DND-41 (cell line): ENCODE data around the gene RERG.

Experiments used
- CTCF ChIP-seq: IDR thresholded peaks from 2 replicates; pipeline ENCODE4 v1.5.1; 2012; ENCODE audit warnings: borderline replicate concordance, low read length, moderate library complexity, mild to moderate bottlenecking; ENCODE audit not compliant: poor library complexity, severe bottlenecking; ENCODE audit errors: extremely low read depth
- EZH2 ChIP-seq: IDR thresholded peaks from 3 replicates; pipeline ENCODE4 v1.6.1; 2012; ENCODE audit warnings: borderline replicate concordance, low read depth, mild to moderate bottlenecking, moderate library complexity, low read length, inconsistent platforms; ENCODE audit not compliant: severe bottlenecking

DNA sequence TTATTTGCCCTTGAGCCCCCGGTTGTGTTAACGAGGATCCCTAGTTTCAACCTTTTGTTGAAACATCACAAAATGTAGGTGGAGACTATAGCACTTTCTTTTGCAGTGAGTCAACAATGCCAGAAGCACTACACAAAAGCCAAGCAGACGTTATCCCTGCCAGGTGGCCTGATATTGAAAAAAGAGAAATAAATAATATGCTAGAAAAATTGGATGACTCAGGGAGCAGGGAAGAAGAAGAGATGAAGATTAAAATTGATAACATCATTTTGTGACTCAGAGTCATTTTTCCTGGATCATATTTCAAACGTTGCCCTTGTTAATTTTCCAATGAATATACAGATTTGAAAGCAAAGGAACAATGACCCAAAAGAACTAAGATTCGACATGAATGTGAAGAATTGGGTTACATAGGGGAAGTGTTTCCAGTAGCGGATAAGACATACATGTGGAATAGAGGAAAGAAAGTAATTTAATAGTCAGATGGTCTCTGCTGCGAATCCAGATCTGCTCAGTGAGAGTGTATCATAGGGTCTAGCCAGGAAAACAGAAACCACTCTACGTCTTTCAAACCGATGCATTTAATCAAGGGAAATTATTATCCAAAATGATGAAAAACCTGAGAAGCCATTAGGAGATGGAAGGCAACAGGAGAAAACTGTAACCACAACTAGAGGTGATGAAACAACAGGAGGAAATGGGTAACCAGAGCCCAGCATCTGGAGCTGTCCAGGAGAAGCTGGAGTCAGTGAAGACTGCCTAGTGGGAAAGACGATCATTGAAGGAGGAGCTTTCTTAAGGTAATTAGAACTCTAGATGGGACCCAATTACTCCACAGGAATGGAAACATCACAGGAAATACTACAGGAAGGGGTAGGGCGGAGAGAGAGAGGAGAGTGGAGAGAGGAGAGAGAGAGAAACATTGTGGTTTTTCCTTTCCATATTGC is 57.9 kb downstream of the RERG start:
- TF ChIP-seq CTCF (no peak), EZH2 (no peak)
